Glomerular endothelial cell (primary cell): ENCODE measurements around the gene TUBA8. TPM values are rescaled to one million over a fixed set of nuclear protein-coding genes. Genes with fewer than 3 reads are reported as not detected.

Experiments used
- DNase-seq: peaks from one replicate; pipeline ENCODE4 v3.0.0-alpha.2; 2011; ENCODE audit warnings: low read depth, low spot score; ENCODE audit errors: extremely low read depth
- total RNA-seq: library from RNA; depleted of rRNA; stranded (reverse); fragments of >200 nt; gene quantifications from 2 replicates; pipeline ENCODE4 v1.2.3, GENCODE V29; 2015

TUBA8 gene
- total RNA-seq, 1 donor from 2014 or later, result 1.8 TPM

GRCh38 chr22:18077087-18077638 lies 33.4 kb upstream of the TUBA8 start:
- no peak for DNase-seq

GRCh38 chr22:18077639-18078328 lies 32.8 kb upstream of the TUBA8 start, which contains the start of gene PEX26:
Gene PEX26, plus strand, starts transcription at chr22:18077990. Its CDS starts 387 bp downstream, at chr22:18078377.
- DNase-seq, result no peak

GRCh38 chr22:18078329-18079041 lies 32.1 kb upstream of the TUBA8 start:
- DNase-seq, result no peak

- DNase-seq, result no peak
Observed at GRCh38 chr22:18079706-18080233, 30.8 kb upstream of the TUBA8 start.

DNA sequence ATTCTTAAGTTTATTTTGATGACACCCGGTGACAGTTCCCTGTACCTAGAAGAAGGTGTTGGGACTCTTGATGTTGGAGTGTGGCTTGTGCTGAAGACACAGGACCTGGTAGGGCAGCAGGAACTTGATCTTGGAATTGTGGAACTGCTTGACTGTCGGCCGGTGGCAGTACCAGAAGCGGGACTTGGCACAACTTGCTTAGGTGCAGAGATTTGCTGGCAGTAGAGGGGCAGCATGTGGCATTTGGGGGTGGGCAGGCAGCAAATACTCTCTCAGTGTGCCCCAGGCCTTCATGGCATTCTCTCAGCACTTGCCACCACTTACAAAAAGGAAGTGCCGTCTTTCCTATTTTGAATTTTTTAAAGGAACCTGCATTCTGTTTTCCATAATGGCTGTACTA lies 29.2 kb upstream of the TUBA8 start:
- DNase-seq, result no peak

DNA sequence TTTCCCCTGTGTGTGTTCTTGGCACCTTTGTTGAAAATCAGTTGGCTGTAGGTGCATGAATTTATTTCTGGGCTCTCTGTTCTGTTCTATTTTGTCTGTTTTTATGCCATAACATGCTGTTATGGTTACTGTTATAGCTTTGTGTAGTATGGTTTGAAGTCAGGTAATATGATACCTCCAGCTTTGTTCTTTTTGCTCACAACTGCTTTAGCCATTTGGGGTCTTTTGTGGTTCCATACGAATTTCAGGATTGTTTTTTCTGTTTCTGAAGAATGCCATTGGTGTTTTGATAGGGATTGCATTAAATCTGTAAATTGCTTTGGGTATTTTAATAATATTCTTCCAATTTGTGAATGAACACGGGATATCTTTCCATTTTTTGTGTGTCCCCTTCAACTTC lies 28.1 kb upstream of the TUBA8 start:
- no peak for DNase-seq

DNA sequence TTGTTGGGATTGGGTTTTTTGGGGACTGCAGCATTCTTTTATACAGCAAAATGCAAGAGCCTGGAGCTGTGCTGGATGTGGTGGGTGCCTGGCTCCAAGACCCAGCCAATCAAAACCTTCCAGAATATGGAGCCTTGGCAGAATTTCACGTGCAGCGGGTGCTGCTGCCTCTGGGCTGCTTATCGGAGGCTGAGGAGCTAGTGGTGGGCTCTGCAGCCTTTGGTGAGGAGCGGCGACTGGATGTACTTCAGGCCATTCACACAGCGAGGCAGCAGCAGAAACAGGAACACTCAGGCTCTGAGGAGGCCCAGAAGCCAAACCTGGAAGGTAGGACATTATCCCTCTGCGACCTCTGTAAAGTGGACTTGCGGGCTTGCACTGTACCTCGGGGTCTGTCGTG lies 27.2 kb upstream of the TUBA8 start:
- DNase-seq, result no peak

- no peak for DNase-seq
Observed at GRCh38 chr22:18085188-18085587, 25.4 kb upstream of the TUBA8 start.

DNA sequence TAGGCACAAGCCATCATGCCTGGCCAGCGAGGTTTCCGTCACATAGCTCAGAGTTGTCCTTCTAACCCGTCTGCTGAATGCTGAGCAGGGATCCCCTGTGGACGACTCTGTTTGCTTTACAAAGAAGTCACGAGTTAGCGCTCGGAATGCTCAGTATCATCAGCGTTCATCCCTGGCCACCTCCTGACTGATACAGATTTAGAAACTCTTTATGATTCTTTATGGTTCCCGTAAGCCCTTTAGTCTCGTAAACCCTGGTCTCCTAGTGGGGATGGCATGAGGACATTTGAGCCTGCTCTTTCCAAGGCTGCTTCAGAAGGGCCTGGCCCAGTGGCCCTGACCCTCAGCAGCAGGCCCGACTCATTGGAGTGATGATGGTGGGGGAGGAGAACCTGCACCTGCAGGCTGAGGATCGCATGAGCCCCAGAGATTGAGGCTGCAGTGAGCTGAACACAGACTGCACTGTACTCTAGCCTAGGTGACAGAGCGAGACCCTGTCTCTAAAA lies 23.2 kb upstream of the TUBA8 start:
- DNase-seq, result no peak

GRCh38 chr22:18088825-18089568 lies 21.6 kb upstream of the TUBA8 start:
- DNase-seq, result no peak

GRCh38 chr22:18090286-18090685 lies 20.3 kb upstream of the TUBA8 start:
- no peak for DNase-seq

DNA sequence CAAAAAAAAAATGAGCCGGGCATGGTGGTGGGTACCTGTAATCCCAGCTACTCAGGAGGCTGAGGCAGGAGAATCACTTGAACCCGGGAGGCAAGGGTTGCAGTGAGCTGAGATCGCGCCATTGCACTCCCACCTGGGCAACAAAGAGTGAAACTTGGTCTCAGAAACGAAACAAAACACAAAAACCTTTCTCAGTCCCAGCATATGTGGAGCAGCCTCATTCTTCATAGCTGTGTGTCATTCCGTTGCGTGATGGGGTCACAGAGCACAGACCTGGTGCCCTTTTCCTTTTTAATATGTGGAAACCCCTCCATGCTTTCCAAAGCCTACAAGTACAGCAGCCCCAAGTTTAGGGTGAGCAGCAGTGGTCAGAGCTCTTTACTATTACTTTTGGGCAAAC lies 19.1 kb upstream of the TUBA8 start:
- DNase-seq, result no peak

DNA sequence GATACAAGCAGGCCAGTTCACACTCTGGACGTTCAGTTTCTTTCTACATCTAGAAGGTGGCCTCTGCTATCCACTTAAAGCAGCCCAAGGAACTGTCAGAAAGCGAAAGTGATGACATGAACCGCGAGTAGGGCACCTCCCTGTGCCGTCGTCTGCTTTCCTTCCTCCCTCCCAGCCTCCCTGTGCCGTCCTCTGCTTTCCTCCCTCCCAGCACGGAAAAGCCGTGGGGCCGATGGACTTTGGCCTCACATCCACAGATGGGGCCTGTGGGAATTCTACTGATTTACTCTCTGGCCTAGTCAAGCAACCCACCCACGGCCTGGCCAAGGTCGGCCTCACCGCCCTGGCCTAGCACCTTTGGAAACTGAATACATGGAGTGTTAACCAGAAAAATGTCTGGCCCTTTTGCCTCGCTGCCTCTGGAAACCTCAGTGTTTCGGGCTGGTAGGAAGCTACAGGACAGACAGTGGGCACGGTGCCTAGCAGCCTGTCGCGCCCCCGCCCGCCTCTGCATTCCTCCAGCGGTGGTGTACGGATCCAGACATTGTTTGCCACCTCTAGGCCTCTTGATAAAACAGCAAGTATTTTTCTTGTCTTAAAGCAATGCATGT lies 18.6 kb upstream of the TUBA8 start:
- no peak for DNase-seq

GRCh38 chr22:18093661-18094060 lies 16.9 kb upstream of the TUBA8 start:
- DNase-seq, result no peak

DNA sequence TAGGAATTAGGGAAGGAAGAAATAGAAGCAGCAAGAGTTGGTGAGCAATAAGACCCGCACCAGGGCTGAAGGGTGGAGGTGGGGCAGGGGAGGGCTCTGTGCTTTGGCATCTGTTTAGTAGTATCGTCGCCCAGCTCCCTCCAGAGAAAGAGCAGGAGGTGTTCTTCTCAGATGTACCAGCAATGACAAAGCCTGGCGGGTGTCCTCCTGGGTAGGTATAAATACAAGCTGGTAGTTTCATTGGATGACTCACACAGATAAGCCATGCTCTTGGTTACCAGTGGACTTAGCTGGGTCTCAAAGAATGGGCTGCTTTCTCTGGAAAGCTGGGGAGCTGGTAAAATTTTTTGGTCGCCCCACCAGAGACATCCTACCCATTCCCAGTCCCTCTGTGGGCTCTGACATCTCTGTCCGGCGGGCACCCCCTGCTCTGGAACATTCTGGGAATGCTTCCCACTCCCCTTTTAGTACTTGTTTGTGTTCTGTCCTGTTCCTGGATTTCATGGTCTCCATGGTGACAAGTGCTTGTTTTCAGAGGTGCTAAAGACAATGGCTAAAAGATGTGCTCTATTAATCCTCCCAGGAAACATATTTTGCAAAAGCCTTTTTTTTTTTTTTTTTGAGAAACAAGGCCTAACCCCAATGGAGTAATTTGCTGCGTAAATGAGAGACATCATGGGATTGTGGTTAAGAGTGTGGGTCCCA lies 15.4 kb upstream of the TUBA8 start:
- DNase-seq, result no peak

GRCh38 chr22:18096823-18097222 lies 13.8 kb upstream of the TUBA8 start:
- no peak for DNase-seq

GRCh38 chr22:18100781-18101180 lies 9.8 kb upstream of the TUBA8 start:
- DNase-seq, result no peak

GRCh38 chr22:18101536-18101935 lies 9.1 kb upstream of the TUBA8 start:
- DNase-seq, result no peak

DNA sequence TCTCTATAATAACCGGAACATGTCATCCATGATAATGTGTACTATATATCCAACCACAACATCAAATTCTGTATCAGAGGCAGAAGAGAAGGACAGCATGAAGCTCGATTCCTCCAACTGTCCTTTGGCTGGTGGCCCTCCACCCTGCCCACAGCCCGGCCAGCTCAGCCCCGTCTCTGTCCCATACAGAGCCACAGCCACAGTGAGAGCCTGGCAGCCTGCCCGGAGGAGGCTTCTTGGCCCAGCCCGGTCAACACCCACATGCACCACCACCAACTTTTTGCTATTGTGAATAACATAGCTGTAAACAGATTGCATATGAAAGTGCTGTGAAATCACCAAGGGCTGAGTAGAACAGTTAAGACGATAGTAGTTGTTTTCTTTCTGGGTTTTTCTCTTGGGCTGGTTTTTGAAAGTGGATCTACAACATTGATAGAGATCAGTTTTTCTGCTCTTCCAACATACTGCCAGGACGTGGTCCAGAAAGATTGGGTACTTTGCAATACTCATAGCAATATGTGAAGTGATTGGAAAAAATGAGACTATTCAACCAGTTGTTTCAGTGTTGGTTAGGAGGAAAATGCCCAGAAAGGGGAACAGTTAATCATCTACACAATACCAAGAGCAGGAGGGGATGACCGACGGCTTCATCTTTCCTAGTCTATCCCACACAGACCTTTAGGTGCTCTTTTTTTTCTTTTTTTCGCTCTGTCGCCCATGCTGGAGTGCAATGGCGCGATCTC lies 6.9 kb upstream of the TUBA8 start:
- DNase-seq, result no peak
